HFFc6 (cell line): ENCODE measurements around the gene SPHKAP. TPM values are rescaled to one million over a fixed set of nuclear protein-coding genes. Genes with fewer than 3 reads are reported as not detected.
"Not testable (repeated sequence)": the region's sequence is repeated elsewhere in the genome, so short reads cannot be mapped to it uniquely, and the experiment has no call there.

ENCODE experiments used
- DNase-seq: peaks from one replicate; pipeline ENCODE4 v3.0.0-alpha.2; 2018
- H3K27ac Mint-ChIP-seq: 2 replicates; pipeline ENCODE4 v1.8.0; 2020; ENCODE audit warnings: mild to moderate bottlenecking, mixed read lengths
- H3K27me3 Mint-ChIP-seq: 2 replicates; pipeline ENCODE4 v1.8.0; 2021; ENCODE audit warnings: mild to moderate bottlenecking, moderate library complexity, mixed read lengths; ENCODE audit not compliant: insufficient read depth
- H3K36me3 Mint-ChIP-seq: 2 replicates; pipeline ENCODE4 v1.8.0; 2021; ENCODE audit warnings: low read depth, mixed read lengths
- H3K4me1 Mint-ChIP-seq: 2 replicates; pipeline ENCODE4 v1.8.0; 2020; ENCODE audit warnings: low read depth, mixed read lengths
- H3K4me3 Mint-ChIP-seq: 2 replicates; pipeline ENCODE4 v1.8.0; 2020; ENCODE audit warnings: mild to moderate bottlenecking, moderate library complexity, mixed read lengths
- H3K9me3 Mint-ChIP-seq: 2 replicates; pipeline ENCODE4 v1.8.0; 2020; ENCODE audit warnings: mild to moderate bottlenecking, mixed read lengths
- total RNA-seq, 6 experiments: library from RNA; stranded (reverse); fragmentation: NEBNext Ultra II Directional; extraction: Animal tissue kit (Norgen Biotek cat#: 25700); gene quantifications; 2 replicates in 1 of 6; 3 replicates in 5 of 6; pipeline ENCODE4 v1.2.3, GENCODE V29; 2021
- TF ChIP-seq, protein P1 (sequence below): fragments of 200-600 bp; sonication (generic); IDR thresholded peaks from 2 replicates; pipeline ENCODE4 v1.5.0; 2021; ENCODE audit warnings: antibody characterized with exemption, mild to moderate bottlenecking

The SPHKAP gene
- total RNA-seq, 6 experiments from 2014 or later, result 0.52 to 0.94 (median 0.84) TPM

GRCh38 chr2:228083131-228083530, 98.4 kb downstream of the SPHKAP start:
- Mint-ChIP-seq H3K4me1 (peaks cover 11% of the 10 kb centered on the region; the same call in 1 of the 2 replicates), H3K36me3 (no peaks in the 10 kb centered on the region), H3K4me3 (no peak overlapping the region), H3K27ac (no peak overlapping the region), H3K27me3 (no peaks in the 10 kb centered on the region; the same call in 1 of the 2 replicates), H3K9me3 (no peaks in the 10 kb centered on the region)
- DNase-seq, result no peak
- TF ChIP-seq, protein P1, sequence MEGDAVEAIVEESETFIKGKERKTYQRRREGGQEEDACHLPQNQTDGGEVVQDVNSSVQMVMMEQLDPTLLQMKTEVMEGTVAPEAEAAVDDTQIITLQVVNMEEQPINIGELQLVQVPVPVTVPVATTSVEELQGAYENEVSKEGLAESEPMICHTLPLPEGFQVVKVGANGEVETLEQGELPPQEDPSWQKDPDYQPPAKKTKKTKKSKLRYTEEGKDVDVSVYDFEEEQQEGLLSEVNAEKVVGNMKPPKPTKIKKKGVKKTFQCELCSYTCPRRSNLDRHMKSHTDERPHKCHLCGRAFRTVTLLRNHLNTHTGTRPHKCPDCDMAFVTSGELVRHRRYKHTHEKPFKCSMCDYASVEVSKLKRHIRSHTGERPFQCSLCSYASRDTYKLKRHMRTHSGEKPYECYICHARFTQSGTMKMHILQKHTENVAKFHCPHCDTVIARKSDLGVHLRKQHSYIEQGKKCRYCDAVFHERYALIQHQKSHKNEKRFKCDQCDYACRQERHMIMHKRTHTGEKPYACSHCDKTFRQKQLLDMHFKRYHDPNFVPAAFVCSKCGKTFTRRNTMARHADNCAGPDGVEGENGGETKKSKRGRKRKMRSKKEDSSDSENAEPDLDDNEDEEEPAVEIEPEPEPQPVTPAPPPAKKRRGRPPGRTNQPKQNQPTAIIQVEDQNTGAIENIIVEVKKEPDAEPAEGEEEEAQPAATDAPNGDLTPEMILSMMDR, result no peak

- Mint-ChIP-seq H3K27me3 (no peaks in the 10 kb centered on the region; the same call in 1 of the 2 replicates), H3K36me3 (no peaks in the 10 kb centered on the region), H3K4me3 (no peak overlapping the region), H3K4me1 (peaks cover 11% of the 10 kb centered on the region; the same call in 1 of the 2 replicates), H3K27ac (no peak overlapping the region), H3K9me3 (no peaks in the 10 kb centered on the region)
- DNase-seq, result no peak
- TF ChIP-seq, protein P1, result no peak
Measured at GRCh38 chr2:228082571-228082970, 98.9 kb downstream of the SPHKAP start.

- Mint-ChIP-seq H3K4me3 (no peak overlapping the region), H3K4me1 (peaks cover 11% of the 10 kb centered on the region; the same call in 1 of the 2 replicates), H3K36me3 (no peaks in the 10 kb centered on the region), H3K27ac (no peak overlapping the region), H3K9me3 (no peaks in the 10 kb centered on the region), H3K27me3 (peaks cover 3% of the 10 kb centered on the region; the same call in 1 of the 2 replicates)
- TF ChIP-seq, protein P1, result no peak
- no peak for DNase-seq
Measured at GRCh38 chr2:228079194-228079593, 102.3 kb downstream of the SPHKAP start.

- not testable (repeated sequence) for H3K27ac Mint-ChIP-seq, DNase-seq, H3K4me1 Mint-ChIP-seq, H3K9me3 Mint-ChIP-seq, H3K27me3 Mint-ChIP-seq, H3K36me3 Mint-ChIP-seq, H3K4me3 Mint-ChIP-seq
Measured at GRCh38 chr2:228076695-228077094, 104.8 kb downstream of the SPHKAP start.

DNA sequence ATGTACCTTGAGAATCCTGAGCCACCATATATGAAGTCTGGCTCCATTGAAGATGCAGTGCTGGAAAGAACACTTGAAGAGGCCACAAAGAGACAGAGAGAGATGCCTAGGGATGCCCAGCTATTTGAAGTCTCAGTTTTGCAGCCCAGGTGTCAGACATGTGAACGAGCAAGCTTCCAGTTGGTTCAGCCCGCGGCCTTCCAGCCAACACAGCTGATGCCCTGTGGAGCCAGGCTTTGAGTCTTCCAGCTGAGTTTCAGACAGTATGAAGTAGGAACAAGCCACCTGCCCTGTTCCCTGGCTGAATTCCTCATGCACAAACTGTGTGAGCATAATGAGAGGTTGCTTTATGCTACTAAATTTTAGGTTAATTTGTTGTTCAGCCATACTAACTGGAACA, 108.8 kb downstream of the SPHKAP start:
- H3K36me3 Mint-ChIP-seq, result no peaks in the 10 kb centered on the region
- H3K4me3 Mint-ChIP-seq, result no peak overlapping the region
- TF ChIP-seq, protein P1, result no peak
- DNase-seq, result no peak
- H3K27me3 Mint-ChIP-seq, result peaks cover 3% of the 10 kb centered on the region; the same call in 1 of the 2 replicates
- H3K27ac Mint-ChIP-seq, result no peak overlapping the region
- H3K4me1 Mint-ChIP-seq, result no peaks in the 10 kb centered on the region
- H3K9me3 Mint-ChIP-seq, result no peaks in the 10 kb centered on the region

DNA sequence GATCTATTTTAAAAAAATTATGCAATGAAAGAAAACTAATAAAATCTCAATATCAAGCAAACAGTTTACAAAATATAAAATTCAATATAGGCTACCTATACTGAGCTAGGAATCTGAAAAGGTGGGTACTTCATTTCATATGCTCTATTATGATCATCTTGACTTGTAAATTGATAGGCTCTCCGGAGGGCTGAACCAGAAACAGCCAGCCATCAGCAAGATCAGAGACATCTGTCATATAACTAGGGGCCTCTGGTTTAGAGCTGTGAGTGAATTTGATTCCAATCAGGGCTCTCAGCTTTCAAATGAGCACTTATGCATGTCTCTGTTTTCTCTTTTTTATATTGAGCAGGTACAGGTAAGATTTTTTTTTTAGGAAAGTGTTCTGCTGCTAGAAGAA, 114.2 kb downstream of the SPHKAP start:
- Mint-ChIP-seq H3K9me3 (no peaks in the 10 kb centered on the region), H3K27ac (no peak overlapping the region), H3K4me1 (peaks cover 19% of the 10 kb centered on the region), H3K4me3 (no peak overlapping the region), H3K36me3 (no peaks in the 10 kb centered on the region), H3K27me3 (no peaks in the 10 kb centered on the region)
- TF ChIP-seq, protein P1, result no peak
- DNase-seq, result no peak
